HepG2 (cell line): Measurements from ENCODE around the gene LITAFD. TPM values are rescaled to one million over a fixed set of nuclear protein-coding genes. Genes with fewer than 3 reads are reported as not detected.
A peak's percentile ranks its signal among the peaks of the same experiment; 100 is the strongest.

ENCODE experiments used
- ARID4A ChIP-seq: sonication (generic); formaldehyde crosslinking; IDR thresholded peaks from 2 replicates; pipeline ENCODE4 v1.5.0; 2020; ENCODE audit warnings: mild to moderate bottlenecking, missing genetic modification reagents, borderline replicate concordance
- HMG20A ChIP-seq: IDR thresholded peaks from 2 replicates; pipeline ENCODE4 v1.6.1; 2016; ENCODE audit warnings: borderline replicate concordance
- IKZF4 ChIP-seq: sonication (generic); formaldehyde crosslinking; IDR thresholded peaks from 2 replicates; pipeline ENCODE4 v1.5.1; 2020; ENCODE audit warnings: borderline replicate concordance, mild to moderate bottlenecking, low read depth, missing genetic modification reagents; ENCODE audit errors: not compliant biosample characterization
- KMT2B ChIP-seq: IDR thresholded peaks from 2 replicates; pipeline ENCODE4 v1.6.1; 2016; ENCODE audit warnings: missing genetic modification reagents, missing compliant biosample characterization
- MAX ChIP-seq: IDR thresholded peaks from 2 replicates; pipeline ENCODE4 v1.6.1; 2012; ENCODE audit warnings: inconsistent platforms
- POGZ ChIP-seq: sonication (generic); formaldehyde crosslinking; IDR thresholded peaks from 2 replicates; pipeline ENCODE4 v1.4.0; 2020; ENCODE audit warnings: mild to moderate bottlenecking, missing genetic modification reagents
- RXRB ChIP-seq: IDR thresholded peaks from 2 replicates; pipeline ENCODE4 v1.6.1; 2016; ENCODE audit warnings: borderline replicate concordance, missing genetic modification reagents, missing compliant biosample characterization
- TFDP2 ChIP-seq: sonication (generic); formaldehyde crosslinking; IDR thresholded peaks from 2 replicates; pipeline ENCODE4 v1.4.0; 2020; ENCODE audit warnings: missing genetic modification reagents
- THRA ChIP-seq: sonication (generic); formaldehyde crosslinking; IDR thresholded peaks from 2 replicates; pipeline ENCODE4 v1.4.0; 2020; ENCODE audit warnings: missing genetic modification reagents, borderline replicate concordance
- ZNF232 ChIP-seq: sonication (generic); formaldehyde crosslinking; IDR thresholded peaks from 2 replicates; pipeline ENCODE4 v1.4.0; 2020; ENCODE audit warnings: missing genetic modification reagents, borderline replicate concordance
- ZNF704 ChIP-seq: sonication (generic); formaldehyde crosslinking; IDR thresholded peaks from 2 replicates; pipeline ENCODE4 v1.8.1; 2023; ENCODE audit warnings: mild to moderate bottlenecking, inconsistent platforms, moderate library complexity, missing genetic modification reagents, borderline replicate concordance
- ZNF749 ChIP-seq: sonication (generic); formaldehyde crosslinking; IDR thresholded peaks from 2 replicates; pipeline ENCODE4 v1.8.0; 2022; ENCODE audit warnings: mild to moderate bottlenecking, missing genetic modification reagents, moderate library complexity, borderline replicate concordance
- ZSCAN21 ChIP-seq: sonication (generic); formaldehyde crosslinking; IDR thresholded peaks from 2 replicates; pipeline ENCODE4 v1.8.0; 2022; ENCODE audit warnings: mild to moderate bottlenecking, missing genetic modification reagents, moderate library complexity, borderline replicate concordance
- polyA plus RNA-seq, 8 experiments: library from polyadenylated mRNA; depleted of rRNA in 3 of 8; stranded (reverse) in 7 of 8; unstranded in 1 of 8; fragments of >200 nt; fragmentation: Illumina TruSeq in 4 of 8; extraction: Trizol in 4 of 8; gene quantifications; 2 replicates each; pipeline versions ENCODE4 v1.2.1 to v1.2.3, GENCODE V29; 2011 to 2016; ENCODE audit warnings: low read depth in 4 of 8, missing spikeins in 1 of 8, mixed read lengths in 1 of 8; ENCODE audit not compliant: insufficient read depth in 1 of 8
- total RNA-seq, 5 experiments: library from RNA; depleted of rRNA; stranded (reverse); fragments of >200 nt; fragmentation: Illumina TruSeq; extraction: Trizol; gene quantifications; 2 replicates each; pipeline ENCODE4 v1.2.3, GENCODE V29; 2016; ENCODE audit warnings: low read depth in 1 of 5
- TF ChIP-seq, protein P1 (sequence below): sonication (generic); formaldehyde crosslinking; IDR thresholded peaks from 2 replicates; pipeline ENCODE4 v1.4.0; 2020; ENCODE audit warnings: missing genetic modification reagents, borderline replicate concordance

LITAFD gene
- total and polyA plus RNA-seq, 2 of the 13 experiments (the other 11 are each of a cell fraction or from before 2014, with no cell fraction given), result not detected

DNA sequence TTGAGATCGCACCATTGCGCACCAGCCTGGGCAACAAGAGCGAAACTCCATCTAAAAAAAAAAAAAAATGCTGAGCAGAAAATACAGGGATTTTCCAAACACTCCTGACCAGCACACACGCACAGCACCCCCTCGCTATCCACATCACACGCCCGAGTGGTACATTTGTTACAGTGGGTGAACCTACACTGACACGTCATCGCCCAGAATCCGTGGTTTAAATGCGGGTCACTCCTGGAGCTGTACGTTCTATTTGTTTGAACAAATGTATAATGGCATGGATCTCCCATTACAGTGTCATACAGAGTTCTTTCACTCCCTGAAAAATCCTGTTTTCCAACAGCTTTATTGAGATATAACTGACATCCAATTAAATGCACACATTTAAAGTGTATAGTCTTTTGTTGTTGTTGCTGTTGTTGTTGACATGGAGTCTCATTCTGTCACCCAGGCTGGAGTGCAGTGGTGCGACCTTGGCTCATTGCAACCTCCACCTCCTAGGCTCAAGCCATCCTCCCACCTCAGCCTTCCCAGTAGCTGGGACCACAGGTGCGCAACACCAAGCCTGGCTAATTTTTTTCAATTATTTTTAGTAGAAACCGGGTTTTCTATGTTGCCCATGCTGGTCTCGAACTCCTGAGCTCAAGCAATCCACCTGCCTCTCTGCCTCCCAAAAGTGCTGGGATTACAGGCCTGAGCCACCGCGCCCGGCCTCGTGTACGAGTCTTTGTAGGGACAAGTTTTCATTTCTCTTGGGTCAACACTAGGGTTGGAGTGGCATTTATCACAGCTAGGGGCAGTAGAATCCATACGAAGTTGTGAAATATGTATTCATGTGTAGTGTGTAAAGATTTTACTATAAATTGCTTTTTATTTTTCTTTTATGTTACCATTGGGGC is 8.9 kb upstream of the LITAFD start (continued):
- TF ChIP-seq ZNF704 (CRISPR knock-in tag) (no peak), TFDP2 (no peak), MAX (peak; percentile 32; the same call in 1 of the 2 replicates), POGZ (CRISPR knock-in tag) (no peak; the same call in 1 of the 2 replicates), ZSCAN21 (CRISPR knock-in tag) (no peak), ARID4A (CRISPR knock-in tag) (no peak), HMG20A (CRISPR knock-in tag) (peak; percentile 31; the same call in 1 of the 2 replicates), IKZF4 (CRISPR knock-in tag) (peak; percentile 46), KMT2B (CRISPR knock-in tag) (no peak), RXRB (CRISPR knock-in tag) (peak; percentile 23; the same call in 1 of the 2 replicates), ZNF232 (no peak), ZNF749 (CRISPR knock-in tag) (0 out of 2 replicates have a peak, but pooled peaks have one; percentile 2), THRA (peak; percentile 29; the same call in 1 of the 2 replicates)
- TF ChIP-seq, protein P1, sequence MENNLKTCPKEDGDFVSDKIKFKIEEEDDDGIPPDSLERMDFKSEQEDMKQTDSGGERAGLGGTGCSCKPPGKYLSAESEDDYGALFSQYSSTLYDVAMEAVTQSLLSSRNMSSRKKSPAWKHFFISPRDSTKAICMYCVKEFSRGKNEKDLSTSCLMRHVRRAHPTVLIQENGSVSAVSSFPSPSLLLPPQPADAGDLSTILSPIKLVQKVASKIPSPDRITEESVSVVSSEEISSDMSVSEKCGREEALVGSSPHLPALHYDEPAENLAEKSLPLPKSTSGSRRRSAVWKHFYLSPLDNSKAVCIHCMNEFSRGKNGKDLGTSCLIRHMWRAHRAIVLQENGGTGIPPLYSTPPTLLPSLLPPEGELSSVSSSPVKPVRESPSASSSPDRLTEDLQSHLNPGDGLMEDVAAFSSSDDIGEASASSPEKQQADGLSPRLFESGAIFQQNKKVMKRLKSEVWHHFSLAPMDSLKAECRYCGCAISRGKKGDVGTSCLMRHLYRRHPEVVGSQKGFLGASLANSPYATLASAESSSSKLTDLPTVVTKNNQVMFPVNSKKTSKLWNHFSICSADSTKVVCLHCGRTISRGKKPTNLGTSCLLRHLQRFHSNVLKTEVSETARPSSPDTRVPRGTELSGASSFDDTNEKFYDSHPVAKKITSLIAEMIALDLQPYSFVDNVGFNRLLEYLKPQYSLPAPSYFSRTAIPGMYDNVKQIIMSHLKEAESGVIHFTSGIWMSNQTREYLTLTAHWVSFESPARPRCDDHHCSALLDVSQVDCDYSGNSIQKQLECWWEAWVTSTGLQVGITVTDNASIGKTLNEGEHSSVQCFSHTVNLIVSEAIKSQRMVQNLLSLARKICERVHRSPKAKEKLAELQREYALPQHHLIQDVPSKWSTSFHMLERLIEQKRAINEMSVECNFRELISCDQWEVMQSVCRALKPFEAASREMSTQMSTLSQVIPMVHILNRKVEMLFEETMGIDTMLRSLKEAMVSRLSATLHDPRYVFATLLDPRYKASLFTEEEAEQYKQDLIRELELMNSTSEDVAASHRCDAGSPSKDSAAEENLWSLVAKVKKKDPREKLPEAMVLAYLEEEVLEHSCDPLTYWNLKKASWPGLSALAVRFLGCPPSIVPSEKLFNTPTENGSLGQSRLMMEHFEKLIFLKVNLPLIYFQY (CRISPR knock-in tag), result 0 out of 2 replicates have a peak, but pooled peaks have one; percentile 34
